Neutrophil (primary cell): ENCODE results near the gene RAET1G.
"Not testable (repeated sequence)": the region's sequence is repeated elsewhere in the genome, so short reads cannot be mapped to it uniquely, and the experiment has no call there.

ENCODE experiments used
- H3K27ac ChIP-seq: fragments of 200-600 bp; sonication (generic); 2 replicates; pipeline ENCODE4 v1.5.1; 2016; ENCODE audit warnings: mild to moderate bottlenecking, moderate library complexity
- H3K27me3 ChIP-seq: fragments of 200-600 bp; sonication (generic); 2 replicates; pipeline ENCODE4 v1.6.0; 2016; ENCODE audit warnings: mild to moderate bottlenecking
- H3K36me3 ChIP-seq: fragments of 200-600 bp; sonication (generic); 2 replicates; pipeline ENCODE4 v1.5.1; 2017
- H3K4me1 ChIP-seq, 2 experiments: fragments of 200-600 bp in 1 of 2; sonication (generic) in 1 of 2; 1 replicate in 1 of 2; 2 replicates in 1 of 2; pipeline versions ENCODE4 v1.5.1 to v1.6.1; 2013 to 2016; ENCODE audit warnings: low read depth in 1 of 2, low read length in 1 of 2, mild to moderate bottlenecking in 1 of 2, moderate library complexity in 1 of 2; ENCODE audit not compliant: control insufficient read depth in 1 of 2, insufficient read depth in 1 of 2
- H3K4me3 ChIP-seq, 2 experiments: fragments of 200-600 bp in 1 of 2; sonication (generic) in 1 of 2; 1 replicate in 1 of 2; 2 replicates in 1 of 2; pipeline ENCODE4 v1.5.1; 2013 to 2016; ENCODE audit warnings: low read depth in 1 of 2, low read length in 1 of 2, mild to moderate bottlenecking in 1 of 2, moderate library complexity in 1 of 2
- H3K9me3 ChIP-seq: fragments of 200-600 bp; sonication (generic); 2 replicates; pipeline ENCODE4 v1.5.1; 2016
- CTCF ChIP-seq: fragments of 200-600 bp; sonication (generic); IDR thresholded peaks from 2 replicates; pipeline ENCODE4 v1.5.1; 2016; ENCODE audit warnings: antibody characterized with exemption

RAET1G gene

GRCh38 chr6:149895833-149896271 lies 27.1 kb downstream of the RAET1G start:
- Histone ChIP-seq H3K4me1 (no peaks in the 10 kb centered on the region), H3K9me3 (no peaks in the 10 kb centered on the region), H3K36me3 (no peaks in the 10 kb centered on the region), H3K27me3 (no peaks in the 10 kb centered on the region), H3K27ac (no peak overlapping the region), H3K4me3 (no peak overlapping the region)
- TF ChIP-seq CTCF: no peak

GRCh38 chr6:149895048-149895590 lies 27.8 kb downstream of the RAET1G start:
- Histone ChIP-seq H3K4me1 (no peaks in the 10 kb centered on the region), H3K27me3 (no peaks in the 10 kb centered on the region), H3K27ac (no peak overlapping the region)

GRCh38 chr6:149891864-149892263 lies 31.1 kb downstream of the RAET1G start:
- H3K4me3 ChIP-seq, H3K36me3 ChIP-seq, H3K27me3 ChIP-seq, H3K27ac ChIP-seq, H3K9me3 ChIP-seq, H3K4me1 ChIP-seq: not testable (repeated sequence)

More at GRCh38 chr6:149895048-149895590, 27.8 kb downstream of the RAET1G start:
- H3K4me3 ChIP-seq: no peak overlapping the region
- no peaks in the 10 kb centered on the region for H3K9me3 ChIP-seq
- no peaks in the 10 kb centered on the region for H3K36me3 ChIP-seq
- no peak for TF ChIP-seq CTCF

- Histone ChIP-seq H3K4me1 (no peaks in the 10 kb centered on the region), H3K27ac (no peak overlapping the region), H3K4me3 (no peak overlapping the region), H3K9me3 (no peaks in the 10 kb centered on the region), H3K27me3 (peaks cover 4% of the 10 kb centered on the region), H3K36me3 (no peaks in the 10 kb centered on the region)
- no peak for TF ChIP-seq CTCF
These were observed 31.7 kb downstream of the RAET1G start for GRCh38 chr6:149891259-149891658.

GRCh38 chr6:149890629-149891045 lies 32.3 kb downstream of the RAET1G start:
- no peaks in the 10 kb centered on the region for H3K4me1 ChIP-seq
- TF ChIP-seq CTCF: no peak
- H3K36me3 ChIP-seq: no peaks in the 10 kb centered on the region
- H3K27ac ChIP-seq: no peak overlapping the region
- H3K27me3 ChIP-seq: peaks cover 4% of the 10 kb centered on the region
- no peaks in the 10 kb centered on the region for H3K9me3 ChIP-seq
- no peak overlapping the region for H3K4me3 ChIP-seq

- no peaks in the 10 kb centered on the region for H3K36me3 ChIP-seq
- no peak overlapping the region for H3K4me3 ChIP-seq
- no peak for TF ChIP-seq CTCF
- no peaks in the 10 kb centered on the region for H3K4me1 ChIP-seq
- peaks cover 14% of the 10 kb centered on the region for H3K27me3 ChIP-seq
- no peak overlapping the region for H3K27ac ChIP-seq
- H3K9me3 ChIP-seq: no peaks in the 10 kb centered on the region
These were observed 33.6 kb downstream of the RAET1G start for GRCh38 chr6:149889326-149889725.
